GM23338 (cell line): ENCODE measurements around the gene DCT.

Source experiments
- CREB1 ChIP-seq: fragments of 250-450 bp; sonication (Bioruptor Pico); IDR thresholded peaks from 2 replicates; pipeline ENCODE4 v1.5.0; 2020; ENCODE audit warnings: low read depth, mild to moderate bottlenecking, moderate library complexity
- EZH2 ChIP-seq: fragments of 200-600 bp; sonication (generic); IDR thresholded peaks from one replicate; pipeline ENCODE4 v1.8.0; 2017; ENCODE audit warnings: antibody characterized with exemption, mild to moderate bottlenecking, low read depth; ENCODE audit not compliant: unreplicated experiment
- EZH2phosphoT487 ChIP-seq: fragments of 200-600 bp; sonication (generic); IDR thresholded peaks from one replicate; pipeline ENCODE4 v1.8.1; 2018; ENCODE audit warnings: antibody characterized with exemption; ENCODE audit not compliant: unreplicated experiment
- POLR2AphosphoS5 ChIP-seq: IDR thresholded peaks from 2 replicates; pipeline ENCODE4 v1.6.1; 2016; ENCODE audit warnings: antibody characterized with exemption, low read depth
- ZNF331 ChIP-seq: fragments of 250-450 bp; sonication (Bioruptor Pico); IDR thresholded peaks from 2 replicates; pipeline ENCODE4 v1.5.0; 2020; ENCODE audit warnings: low read depth, mild to moderate bottlenecking, moderate library complexity
- TF ChIP-seq, protein P1 (sequence below): IDR thresholded peaks from one replicate; pipeline ENCODE4 v1.6.1; 2018; ENCODE audit warnings: antibody characterized with exemption; ENCODE audit not compliant: unreplicated experiment
- TF ChIP-seq, protein P2 (sequence below), 2 experiments: fragments of 200-600 bp in 1 of 2; sonication (generic) in 1 of 2; conservative IDR thresholded peaks; 2 replicates each; pipeline versions ENCODE4 v1.5.1 to v1.6.1; 2016 to 2017; ENCODE audit warnings: antibody characterized with exemption in 2 of 2, low read depth in 2 of 2, mild to moderate bottlenecking in 2 of 2, moderate library complexity in 1 of 2

DNA sequence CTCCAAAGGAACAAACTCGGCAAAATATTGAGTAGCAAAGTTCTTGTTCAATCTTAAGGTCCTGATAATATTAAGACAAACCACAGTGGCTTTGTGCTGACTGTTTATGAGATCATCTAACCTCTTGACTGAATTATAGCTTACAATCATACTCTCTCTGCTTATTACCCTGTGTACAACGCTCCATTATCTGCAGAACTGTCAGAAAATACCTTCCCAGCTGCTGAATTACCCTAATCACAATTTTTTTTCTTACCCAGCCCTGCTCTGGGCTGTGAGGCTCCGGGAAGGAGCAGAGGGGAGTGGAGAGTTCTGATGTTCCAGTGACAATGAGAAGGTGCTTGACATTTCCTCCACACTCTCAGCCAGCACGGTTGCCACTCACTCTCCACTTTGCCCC, 64.8 kb downstream of the DCT start:
- no peak for TF ChIP-seq POLR2AphosphoS5
- TF ChIP-seq, protein P1, sequence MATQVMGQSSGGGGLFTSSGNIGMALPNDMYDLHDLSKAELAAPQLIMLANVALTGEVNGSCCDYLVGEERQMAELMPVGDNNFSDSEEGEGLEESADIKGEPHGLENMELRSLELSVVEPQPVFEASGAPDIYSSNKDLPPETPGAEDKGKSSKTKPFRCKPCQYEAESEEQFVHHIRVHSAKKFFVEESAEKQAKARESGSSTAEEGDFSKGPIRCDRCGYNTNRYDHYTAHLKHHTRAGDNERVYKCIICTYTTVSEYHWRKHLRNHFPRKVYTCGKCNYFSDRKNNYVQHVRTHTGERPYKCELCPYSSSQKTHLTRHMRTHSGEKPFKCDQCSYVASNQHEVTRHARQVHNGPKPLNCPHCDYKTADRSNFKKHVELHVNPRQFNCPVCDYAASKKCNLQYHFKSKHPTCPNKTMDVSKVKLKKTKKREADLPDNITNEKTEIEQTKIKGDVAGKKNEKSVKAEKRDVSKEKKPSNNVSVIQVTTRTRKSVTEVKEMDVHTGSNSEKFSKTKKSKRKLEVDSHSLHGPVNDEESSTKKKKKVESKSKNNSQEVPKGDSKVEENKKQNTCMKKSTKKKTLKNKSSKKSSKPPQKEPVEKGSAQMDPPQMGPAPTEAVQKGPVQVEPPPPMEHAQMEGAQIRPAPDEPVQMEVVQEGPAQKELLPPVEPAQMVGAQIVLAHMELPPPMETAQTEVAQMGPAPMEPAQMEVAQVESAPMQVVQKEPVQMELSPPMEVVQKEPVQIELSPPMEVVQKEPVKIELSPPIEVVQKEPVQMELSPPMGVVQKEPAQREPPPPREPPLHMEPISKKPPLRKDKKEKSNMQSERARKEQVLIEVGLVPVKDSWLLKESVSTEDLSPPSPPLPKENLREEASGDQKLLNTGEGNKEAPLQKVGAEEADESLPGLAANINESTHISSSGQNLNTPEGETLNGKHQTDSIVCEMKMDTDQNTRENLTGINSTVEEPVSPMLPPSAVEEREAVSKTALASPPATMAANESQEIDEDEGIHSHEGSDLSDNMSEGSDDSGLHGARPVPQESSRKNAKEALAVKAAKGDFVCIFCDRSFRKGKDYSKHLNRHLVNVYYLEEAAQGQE, result no peak
- TF ChIP-seq, protein P2, sequence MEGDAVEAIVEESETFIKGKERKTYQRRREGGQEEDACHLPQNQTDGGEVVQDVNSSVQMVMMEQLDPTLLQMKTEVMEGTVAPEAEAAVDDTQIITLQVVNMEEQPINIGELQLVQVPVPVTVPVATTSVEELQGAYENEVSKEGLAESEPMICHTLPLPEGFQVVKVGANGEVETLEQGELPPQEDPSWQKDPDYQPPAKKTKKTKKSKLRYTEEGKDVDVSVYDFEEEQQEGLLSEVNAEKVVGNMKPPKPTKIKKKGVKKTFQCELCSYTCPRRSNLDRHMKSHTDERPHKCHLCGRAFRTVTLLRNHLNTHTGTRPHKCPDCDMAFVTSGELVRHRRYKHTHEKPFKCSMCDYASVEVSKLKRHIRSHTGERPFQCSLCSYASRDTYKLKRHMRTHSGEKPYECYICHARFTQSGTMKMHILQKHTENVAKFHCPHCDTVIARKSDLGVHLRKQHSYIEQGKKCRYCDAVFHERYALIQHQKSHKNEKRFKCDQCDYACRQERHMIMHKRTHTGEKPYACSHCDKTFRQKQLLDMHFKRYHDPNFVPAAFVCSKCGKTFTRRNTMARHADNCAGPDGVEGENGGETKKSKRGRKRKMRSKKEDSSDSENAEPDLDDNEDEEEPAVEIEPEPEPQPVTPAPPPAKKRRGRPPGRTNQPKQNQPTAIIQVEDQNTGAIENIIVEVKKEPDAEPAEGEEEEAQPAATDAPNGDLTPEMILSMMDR (conservative IDR thresholded peaks at IDR 0.05; ENCODE audit: low read depth in 2 of 2), result no peak
- TF ChIP-seq EZH2, result no peak
- no peak for TF ChIP-seq EZH2phosphoT487
- no peak for TF ChIP-seq ZNF331 (CRISPR knock-in tag)
- no peak for TF ChIP-seq CREB1 (CRISPR knock-in tag)
